Mucosa of stomach (tissue), 1 donor: ENCODE results near the gene BSCL2.
"Not testable (repeated sequence)": the region's sequence is repeated elsewhere in the genome, so short reads cannot be mapped to it uniquely, and the experiment has no call there.

Source experiments
- H3K27me3 ChIP-seq: one replicate; pipeline ENCODE4 v1.7.0; 2013; ENCODE audit warnings: mild to moderate bottlenecking, low read length; ENCODE audit not compliant: control insufficient read depth, insufficient read depth
- H3K36me3 ChIP-seq: one replicate; pipeline ENCODE4 v1.7.0; 2013; ENCODE audit warnings: low read length; ENCODE audit not compliant: control insufficient read depth, insufficient read depth
- H3K4me1 ChIP-seq: one replicate; pipeline ENCODE4 v1.7.0; 2013; ENCODE audit warnings: mild to moderate bottlenecking, low read length; ENCODE audit not compliant: control insufficient read depth, insufficient read depth
- H3K4me3 ChIP-seq: one replicate; pipeline ENCODE4 v1.7.0; 2013; ENCODE audit warnings: low read length
- H3K9ac ChIP-seq: one replicate; pipeline ENCODE4 v1.7.0; 2013; ENCODE audit warnings: mild to moderate bottlenecking, low read length, moderate library complexity
- H3K9me3 ChIP-seq: one replicate; pipeline ENCODE4 v1.7.0; 2013; ENCODE audit warnings: mild to moderate bottlenecking, low read length, moderate library complexity; ENCODE audit not compliant: control insufficient read depth
- donor health status: Pancreatic carcinoma.

BSCL2 gene

DNA sequence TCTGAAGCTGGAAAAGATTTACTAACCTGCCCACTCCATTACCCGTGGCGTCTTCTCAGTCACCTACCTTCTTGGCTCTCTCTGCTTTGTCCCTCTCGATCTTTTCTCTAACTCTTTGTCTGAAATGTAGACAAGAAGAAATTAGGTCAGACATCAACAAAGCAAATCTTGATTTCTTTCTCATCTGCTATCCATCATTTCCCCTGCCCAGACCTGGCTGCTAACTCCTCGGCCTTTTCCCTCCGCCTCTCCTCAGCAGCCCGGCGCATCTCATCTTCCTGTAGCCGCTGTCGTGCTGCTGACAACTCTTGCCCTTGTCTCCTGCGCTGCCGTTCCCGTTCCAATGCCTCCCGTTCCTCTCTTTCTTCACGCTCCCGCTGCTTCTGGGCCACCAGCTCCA lies 29.5 kb downstream of the BSCL2 start:
- Histone ChIP-seq H3K4me1 (peaks cover 11% of the 10 kb centered on the region), H3K9ac (peak overlapping the region; percentile 90), H3K4me3 (peak overlapping the region; percentile 84), H3K27me3 (no peaks in the 10 kb centered on the region), H3K36me3 (no peaks in the 10 kb centered on the region), H3K9me3 (no peaks in the 10 kb centered on the region)

- no peaks in the 10 kb centered on the region for H3K36me3 ChIP-seq
- peaks cover 17% of the 10 kb centered on the region for H3K4me1 ChIP-seq
- H3K4me3 ChIP-seq: no peak overlapping the region
- no peak overlapping the region for H3K9ac ChIP-seq
- H3K9me3 ChIP-seq: no peaks in the 10 kb centered on the region
- H3K27me3 ChIP-seq: no peaks in the 10 kb centered on the region
These were observed 30.1 kb downstream of the BSCL2 start for GRCh38 chr11:62677156-62677555.

DNA sequence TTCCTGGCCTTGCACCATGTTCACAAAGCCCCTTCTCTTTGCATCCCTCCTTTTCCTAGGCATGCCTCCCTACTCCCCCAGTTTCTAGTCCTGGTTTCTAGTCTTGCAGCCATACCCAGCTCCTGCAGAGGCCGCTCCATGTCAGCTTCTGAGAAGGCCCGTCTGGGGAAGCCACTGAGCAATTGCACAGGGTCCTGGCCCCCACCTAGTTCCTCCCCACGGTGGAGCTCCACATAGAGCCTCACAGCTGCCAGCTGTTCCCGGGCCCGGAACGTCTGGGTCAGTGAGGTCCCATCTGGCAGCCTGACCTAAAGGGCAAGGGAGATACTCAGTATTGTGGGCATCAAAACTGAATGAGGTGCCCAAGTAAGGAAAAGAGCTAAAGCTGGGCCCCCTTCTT lies 30.5 kb downstream of the BSCL2 start:
- no peak overlapping the region for H3K4me3 ChIP-seq
- H3K9ac ChIP-seq: no peak overlapping the region
- H3K9me3 ChIP-seq: no peaks in the 10 kb centered on the region
- peaks cover 17% of the 10 kb centered on the region for H3K4me1 ChIP-seq
- H3K36me3 ChIP-seq: no peaks in the 10 kb centered on the region
- H3K27me3 ChIP-seq: no peaks in the 10 kb centered on the region

DNA sequence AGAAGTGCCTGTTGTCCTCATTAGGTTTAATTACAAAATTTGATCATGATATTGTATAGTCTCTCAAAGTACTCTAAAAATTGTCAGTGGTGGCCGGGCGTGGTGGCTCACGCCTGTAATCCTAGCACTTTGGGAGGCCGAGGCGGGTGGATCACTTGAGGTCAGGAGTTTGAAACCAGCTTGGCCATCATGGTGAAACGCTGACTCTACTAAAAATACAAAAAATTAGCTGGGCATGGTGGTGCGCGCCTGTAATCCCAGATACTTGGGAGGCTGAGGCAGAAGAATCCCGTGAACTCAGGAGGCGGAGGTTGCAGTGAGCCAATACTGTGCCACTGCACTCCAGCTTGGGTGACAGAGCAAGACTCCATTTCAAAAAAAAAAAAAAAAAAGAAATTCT lies 31.8 kb downstream of the BSCL2 start:
- not testable (repeated sequence) for H3K36me3 ChIP-seq, H3K27me3 ChIP-seq, H3K4me3 ChIP-seq, H3K9ac ChIP-seq, H3K9me3 ChIP-seq
- peaks cover 17% of the 10 kb centered on the region for H3K4me1 ChIP-seq

DNA sequence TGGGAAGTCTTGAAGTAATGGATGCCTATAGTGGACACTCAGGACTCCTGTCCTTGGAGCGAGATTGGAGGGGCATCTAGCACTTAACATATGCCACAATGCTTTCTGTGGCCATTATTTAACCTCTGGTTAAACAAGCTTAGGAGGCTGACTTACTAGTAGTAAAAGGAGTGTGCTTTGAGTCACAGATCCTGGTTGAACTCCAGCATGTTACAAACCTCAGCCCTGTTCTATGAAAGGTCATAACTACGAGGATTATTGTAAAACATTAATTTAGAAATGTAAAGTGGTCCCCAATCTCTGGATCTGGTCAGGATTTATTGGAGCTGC lies 34.1 kb downstream of the BSCL2 start:
- peaks cover 29% of the 10 kb centered on the region for H3K4me1 ChIP-seq
- H3K9ac ChIP-seq: peak overlapping the region; percentile 94

DNA sequence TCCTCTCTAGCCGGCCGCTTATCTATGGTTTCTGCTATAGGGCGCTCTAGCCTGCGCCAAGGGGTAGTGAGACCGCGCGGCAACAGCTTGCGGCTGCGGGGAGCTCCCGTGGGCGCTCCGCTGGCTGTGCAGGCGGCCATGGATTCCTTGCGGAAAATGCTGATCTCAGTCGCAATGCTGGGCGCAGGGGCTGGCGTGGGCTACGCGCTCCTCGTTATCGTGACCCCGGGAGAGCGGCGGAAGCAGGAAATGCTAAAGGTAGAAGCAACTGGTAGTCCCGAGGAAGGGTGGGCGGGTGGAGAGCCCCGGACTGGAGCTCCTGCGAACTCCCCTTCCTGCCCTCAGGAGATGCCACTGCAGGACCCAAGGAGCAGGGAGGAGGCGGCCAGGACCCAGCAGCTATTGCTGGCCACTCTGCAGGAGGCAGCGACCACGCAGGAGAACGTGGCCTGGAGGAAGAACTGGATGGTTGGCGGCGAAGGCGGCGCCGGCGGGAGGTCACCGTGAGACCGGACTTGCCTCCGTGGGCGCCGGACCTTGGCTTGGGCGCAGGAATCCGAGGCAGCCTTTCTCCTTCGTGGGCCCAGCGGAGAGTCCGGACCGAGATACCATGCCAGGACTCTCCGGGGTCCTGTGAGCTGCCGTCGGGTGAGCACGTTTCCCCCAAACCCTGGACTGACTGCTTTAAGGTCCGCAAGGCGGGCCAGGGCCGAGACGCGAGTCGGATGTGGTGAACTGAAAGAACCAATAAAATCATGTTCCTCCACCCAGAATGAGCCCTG lies 35.4 kb downstream of the BSCL2 start, which contains the start of the genes LBHD1 and UQCC3:
TSS of gene LBHD1 (minus strand) at position 660 of the 782 bp plus-strand sequence. CDS start 2,236 bp downstream, outside the sequence.
TSS of gene UQCC3 (plus strand) at position 66 of the 782 bp plus-strand sequence. CDS start at position 139, 73 bp downstream.
- H3K4me1 ChIP-seq: peaks cover 34% of the 10 kb centered on the region
- peaks cover 6% of the 10 kb centered on the region for H3K36me3 ChIP-seq
- peak within 1 kb of the TSS; percentile 94 for H3K9ac ChIP-seq

More for the DNA sequence above, 34.1 kb downstream of the BSCL2 start:
- H3K4me3 ChIP-seq: no peak overlapping the region
- H3K9me3 ChIP-seq: no peaks in the 10 kb centered on the region
- H3K36me3 ChIP-seq: no peaks in the 10 kb centered on the region
- no peaks in the 10 kb centered on the region for H3K27me3 ChIP-seq

DNA sequence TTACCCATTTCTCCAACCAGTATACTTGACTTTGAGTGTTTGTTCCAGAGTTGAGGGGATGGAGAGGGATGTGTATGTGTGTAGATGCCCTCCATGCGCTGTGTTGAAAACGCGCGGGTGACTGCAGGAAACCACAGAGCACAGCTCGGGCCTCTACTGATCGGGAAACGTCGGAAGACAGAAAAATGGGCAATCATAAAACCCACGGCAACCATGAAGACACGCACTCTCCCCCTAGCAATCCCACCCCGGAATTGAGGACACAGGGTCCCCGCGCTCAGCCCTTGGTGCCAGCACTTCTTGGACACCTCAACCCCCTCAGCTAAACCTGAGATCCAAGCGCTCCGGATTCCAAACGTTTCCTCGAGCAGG lies 36.0 kb downstream of the BSCL2 start:
- H3K4me3 ChIP-seq: peak overlapping the region; percentile 98
- H3K9ac ChIP-seq: peak overlapping the region; percentile 94
- peaks cover 8% of the 10 kb centered on the region for H3K36me3 ChIP-seq
- no peaks in the 10 kb centered on the region for H3K27me3 ChIP-seq
- H3K9me3 ChIP-seq: no peaks in the 10 kb centered on the region
- H3K4me1 ChIP-seq: peaks cover 40% of the 10 kb centered on the region

More for the DNA sequence above, 35.4 kb downstream of the BSCL2 start, which contains the start of the genes LBHD1 and UQCC3:
- no peaks in the 10 kb centered on the region for H3K27me3 ChIP-seq
- H3K9me3 ChIP-seq: no peaks in the 10 kb centered on the region
- peak within 1 kb of the TSS; percentile 98 for H3K4me3 ChIP-seq

- Histone ChIP-seq H3K4me1 (peaks cover 43% of the 10 kb centered on the region), H3K9me3 (no peaks in the 10 kb centered on the region), H3K9ac (peak overlapping the region; percentile 17), H3K4me3 (no peak overlapping the region), H3K27me3 (no peaks in the 10 kb centered on the region), H3K36me3 (peaks cover 11% of the 10 kb centered on the region)
These were observed 37.6 kb downstream of the BSCL2 start for GRCh38 chr11:62669420-62670161.

- H3K9ac ChIP-seq: peak overlapping the region; percentile 79
- H3K9me3 ChIP-seq: no peaks in the 10 kb centered on the region
- peaks cover 11% of the 10 kb centered on the region for H3K36me3 ChIP-seq
- H3K4me1 ChIP-seq: peaks cover 39% of the 10 kb centered on the region
- H3K4me3 ChIP-seq: no peak overlapping the region
- no peaks in the 10 kb centered on the region for H3K27me3 ChIP-seq
These were observed 39.8 kb downstream of the BSCL2 start for GRCh38 chr11:62667460-62667859.

GRCh38 chr11:62666259-62666926 lies 40.8 kb downstream of the BSCL2 start:
- Histone ChIP-seq H3K36me3 (peaks cover 11% of the 10 kb centered on the region), H3K9me3 (no peaks in the 10 kb centered on the region), H3K9ac (peak overlapping the region; percentile 79), H3K4me1 (peaks cover 36% of the 10 kb centered on the region), H3K27me3 (no peaks in the 10 kb centered on the region), H3K4me3 (peak overlapping the region; percentile 96)

- H3K4me1 ChIP-seq: peaks cover 36% of the 10 kb centered on the region
- H3K36me3 ChIP-seq: peaks cover 11% of the 10 kb centered on the region
- H3K9me3 ChIP-seq: no peaks in the 10 kb centered on the region
- H3K9ac ChIP-seq: peak overlapping the region; percentile 79
- no peaks in the 10 kb centered on the region for H3K27me3 ChIP-seq
- H3K4me3 ChIP-seq: peak overlapping the region; percentile 96
These were observed 41.5 kb downstream of the BSCL2 start for GRCh38 chr11:62665599-62666258.
